ENCODE measurements around the gene CARD10. TPM values are rescaled to one million over a fixed set of nuclear protein-coding genes. Genes with fewer than 3 reads are reported as not detected.

CARD10 gene
- total and polyA plus RNA-seq, 2 of the 13 experiments (the other 11 are each of a cell fraction or from before 2014, with no cell fraction given): 35.2 to 55.8 TPM

GRCh38 chr22:37538590-37539357 lies 19.6 kb upstream of the CARD10 start (continued):
- TF ChIP-seq CAMTA2 (CRISPR knock-in tag; IDR thresholded peaks at IDR 0.05; ENCODE audit: borderline replicate concordance): no peak
- no peak for TF ChIP-seq NFE2L2 (IDR thresholded peaks at IDR 0.05; ENCODE audit: low read length)
- no peak for TF ChIP-seq ZBTB39 (CRISPR knock-in tag; IDR thresholded peaks at IDR 0.05)
- TF ChIP-seq CENPX (CRISPR knock-in tag; IDR thresholded peaks at IDR 0.05): no peak
- no peak for TF ChIP-seq ZNF816 (CRISPR knock-in tag; IDR thresholded peaks at IDR 0.05; ENCODE audit: borderline replicate concordance)
- 0 out of 2 replicates have a peak, but pooled peaks have one; percentile 27 for TF ChIP-seq SMAD3 (CRISPR knock-in tag; IDR thresholded peaks at IDR 0.05)
- no peak for TF ChIP-seq ZNF672 (CRISPR knock-in tag; IDR thresholded peaks at IDR 0.05)
- TF ChIP-seq FIP1L1 (IDR thresholded peaks at IDR 0.05; ENCODE audit: borderline replicate concordance, insufficient read depth, low read depth, low read length): no peak
- TF ChIP-seq THAP8 (CRISPR knock-in tag; IDR thresholded peaks at IDR 0.05; ENCODE audit: borderline replicate concordance): no peak
- no peak for TF ChIP-seq HCFC1 (IDR thresholded peaks at IDR 0.05; ENCODE audit: low read depth, low read length)
- no peak for TF ChIP-seq PAX8 (CRISPR knock-in tag; IDR thresholded peaks at IDR 0.05; ENCODE audit: borderline replicate concordance)
- no peak for TF ChIP-seq TSC22D2 (CRISPR knock-in tag; IDR thresholded peaks at IDR 0.05; ENCODE audit: borderline replicate concordance)
- TF ChIP-seq FUBP1 (CRISPR knock-in tag; IDR thresholded peaks at IDR 0.05; ENCODE audit: borderline replicate concordance): no peak
- no peak for TF ChIP-seq DDIT3 (CRISPR knock-in tag; IDR thresholded peaks at IDR 0.05)
- no peak for TF ChIP-seq SIN3B (IDR thresholded peaks at IDR 0.05; ENCODE audit: low read length)
- TF ChIP-seq DRAP1 (CRISPR knock-in tag; IDR thresholded peaks at IDR 0.05): peak; percentile 25; the same call in 1 of the 2 replicates
- TF ChIP-seq ZFP91 (CRISPR knock-in tag; IDR thresholded peaks at IDR 0.05; ENCODE audit: borderline replicate concordance): peak; percentile 84
- TF ChIP-seq ZNF276 (CRISPR knock-in tag; IDR thresholded peaks at IDR 0.05; ENCODE audit: low read depth): no peak
- TF ChIP-seq NFRKB (IDR thresholded peaks at IDR 0.05): no peak
- no peak for TF ChIP-seq WIZ (CRISPR knock-in tag; IDR thresholded peaks at IDR 0.05)

Measured in HepG2 (cell line).